Esophagus squamous epithelium (tissue), 4 donors: Measurements from ENCODE around the gene CKLF.

Experiments
- CTCF ChIP-seq, 6 experiments: fragments of 450-650 bp in 4 of 6; fragments of 200-600 bp in 2 of 6; sonication (generic) in 2 of 6; IDR thresholded peaks; one replicate each; pipeline ENCODE4 v1.5.1; 2016 to 2019; ENCODE audit warnings: antibody characterized with exemption in 6 of 6, mild to moderate bottlenecking in 4 of 6, moderate library complexity in 4 of 6
- POLR2A ChIP-seq, 4 donors: fragments of 450-650 bp; IDR thresholded peaks; one replicate each; pipeline ENCODE4 v1.6.1; 2017; ENCODE audit warnings: antibody characterized with exemption in 4 of 4, mild to moderate bottlenecking in 4 of 4, moderate library complexity in 3 of 4

- TF ChIP-seq CTCF (IDR thresholded peaks at IDR 0.05) (no peak), POLR2A (IDR thresholded peaks at IDR 0.05) (no peak)
Observed at GRCh38 chr16:66517586-66518263, 34.7 kb upstream of the CKLF start.
